Measurements from ENCODE around the gene E2F2.

Gene E2F2

DNA sequence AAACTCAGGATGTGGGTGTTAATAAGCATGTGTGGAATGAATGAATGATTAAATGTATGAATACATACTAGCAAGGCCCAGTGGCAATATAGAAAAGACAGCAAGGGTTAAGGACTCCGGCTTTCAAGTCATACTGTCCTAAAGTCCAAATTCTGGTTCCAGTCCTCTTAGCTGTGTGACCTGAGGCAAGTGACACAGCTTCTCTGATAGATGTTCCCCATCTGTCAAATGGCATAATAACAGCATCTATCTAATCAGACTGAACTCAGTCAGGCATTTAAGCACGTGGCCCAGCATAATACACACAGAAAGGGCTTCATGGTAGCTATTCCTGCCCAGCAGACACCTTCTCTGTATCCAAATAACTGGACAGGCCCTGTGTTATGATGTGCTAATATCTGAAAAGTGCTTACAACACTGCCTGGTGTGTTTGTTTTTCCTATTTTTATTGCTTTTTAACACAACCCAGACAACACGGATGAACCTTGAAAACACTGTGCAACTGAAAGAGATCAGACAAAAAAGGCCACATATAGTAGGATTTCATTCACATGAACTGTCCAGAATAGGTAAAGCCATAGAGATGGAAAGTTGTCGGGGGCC, 59.5 kb downstream of the E2F2 start:
- Histone ChIP-seq H3K36me3 (no peaks in the 10 kb centered on the region), H3K27me3 (ENCODE audit: insufficient read depth, low read depth, severe bottlenecking) (no peaks in the 10 kb centered on the region), H3K9me3 (ENCODE audit: severe bottlenecking) (no peaks in the 10 kb centered on the region), H3K27ac (no peak overlapping the region), H3K4me3 (ENCODE audit: low read depth, low read length) (no peak overlapping the region)
- TF ChIP-seq, protein P1, sequence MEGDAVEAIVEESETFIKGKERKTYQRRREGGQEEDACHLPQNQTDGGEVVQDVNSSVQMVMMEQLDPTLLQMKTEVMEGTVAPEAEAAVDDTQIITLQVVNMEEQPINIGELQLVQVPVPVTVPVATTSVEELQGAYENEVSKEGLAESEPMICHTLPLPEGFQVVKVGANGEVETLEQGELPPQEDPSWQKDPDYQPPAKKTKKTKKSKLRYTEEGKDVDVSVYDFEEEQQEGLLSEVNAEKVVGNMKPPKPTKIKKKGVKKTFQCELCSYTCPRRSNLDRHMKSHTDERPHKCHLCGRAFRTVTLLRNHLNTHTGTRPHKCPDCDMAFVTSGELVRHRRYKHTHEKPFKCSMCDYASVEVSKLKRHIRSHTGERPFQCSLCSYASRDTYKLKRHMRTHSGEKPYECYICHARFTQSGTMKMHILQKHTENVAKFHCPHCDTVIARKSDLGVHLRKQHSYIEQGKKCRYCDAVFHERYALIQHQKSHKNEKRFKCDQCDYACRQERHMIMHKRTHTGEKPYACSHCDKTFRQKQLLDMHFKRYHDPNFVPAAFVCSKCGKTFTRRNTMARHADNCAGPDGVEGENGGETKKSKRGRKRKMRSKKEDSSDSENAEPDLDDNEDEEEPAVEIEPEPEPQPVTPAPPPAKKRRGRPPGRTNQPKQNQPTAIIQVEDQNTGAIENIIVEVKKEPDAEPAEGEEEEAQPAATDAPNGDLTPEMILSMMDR (IDR thresholded peaks at IDR 0.05; ENCODE audit: low read depth, low read length), result no peak
- DNase-seq, result no peak

DNA sequence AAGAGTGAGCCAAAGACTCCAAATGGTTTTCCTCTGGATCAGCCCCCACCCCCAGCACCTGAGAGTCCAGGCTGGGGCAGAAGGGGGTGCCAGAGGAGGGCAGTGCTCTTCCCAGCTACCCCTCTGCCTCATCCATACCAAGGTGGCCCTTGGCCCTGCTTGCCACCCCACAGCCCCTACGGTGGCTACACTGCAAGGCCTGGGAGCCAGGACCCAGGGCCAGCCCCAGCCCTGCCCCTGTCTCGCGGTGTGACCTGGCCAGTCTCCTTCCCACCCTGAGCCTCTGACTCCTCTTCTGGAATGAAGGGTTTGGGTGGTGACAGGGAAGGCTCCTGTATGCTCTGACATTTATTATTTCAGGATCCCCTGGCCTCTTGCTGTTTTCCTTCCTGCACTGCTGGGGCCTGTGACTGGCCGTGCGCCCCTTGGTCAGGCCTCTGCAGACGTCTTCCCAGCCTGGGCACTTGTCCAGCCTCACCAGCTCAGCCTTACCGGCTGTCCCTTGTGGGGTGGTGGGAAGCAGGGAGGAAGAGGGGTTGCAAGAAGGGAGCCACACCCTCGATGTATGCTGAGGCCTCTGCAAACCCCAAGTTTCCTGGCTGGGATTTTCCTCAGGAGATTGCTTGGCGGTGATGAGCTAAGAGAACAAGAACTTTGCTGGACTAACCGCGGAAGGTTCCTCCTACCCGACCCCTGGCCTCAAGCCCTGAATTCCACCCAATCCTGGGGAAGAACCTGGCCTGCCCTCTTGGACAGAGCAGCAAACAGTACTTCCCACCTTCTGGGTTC, 60.6 kb downstream of the E2F2 start:
- Histone ChIP-seq H3K27ac (no peak overlapping the region), H3K36me3 (no peaks in the 10 kb centered on the region), H3K27me3 (ENCODE audit: insufficient read depth, low read depth, severe bottlenecking) (no peaks in the 10 kb centered on the region), H3K9me3 (ENCODE audit: severe bottlenecking) (no peaks in the 10 kb centered on the region), H3K4me3 (ENCODE audit: low read depth, low read length) (no peak overlapping the region)
- TF ChIP-seq, protein P1 (IDR thresholded peaks at IDR 0.05; ENCODE audit: low read depth, low read length), result no peak
- DNase-seq, result no peak

DNA sequence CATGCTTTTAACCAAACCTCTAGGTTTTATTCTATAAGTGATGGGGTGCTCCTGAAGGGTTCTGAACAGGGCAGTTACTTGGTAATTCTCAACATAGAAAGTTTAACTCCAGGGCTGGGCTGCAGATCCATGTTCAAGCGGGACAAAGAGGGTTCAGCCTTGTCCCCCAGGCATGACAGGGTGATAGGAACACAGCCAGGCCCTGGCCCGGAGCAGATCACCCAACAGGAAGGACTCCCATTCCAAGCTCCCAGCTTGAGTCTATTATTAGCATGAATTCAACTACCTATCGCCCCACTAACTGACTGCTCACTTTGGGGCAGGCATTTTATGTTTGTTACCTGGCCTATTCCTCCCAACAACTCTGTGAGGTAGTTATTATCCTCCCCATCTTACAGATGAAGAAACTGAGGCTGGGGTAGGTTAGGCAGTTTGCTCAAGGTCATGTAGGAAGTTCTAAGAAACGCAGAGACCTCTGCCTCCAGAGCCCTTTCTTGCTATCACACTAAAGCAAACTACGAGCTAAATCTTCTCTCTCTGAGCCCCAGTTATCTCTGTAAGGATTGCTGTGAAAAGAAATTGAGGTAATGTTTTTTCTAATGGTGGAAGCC, 61.6 kb downstream of the E2F2 start:
- Histone ChIP-seq H3K27me3 (ENCODE audit: insufficient read depth, low read depth, severe bottlenecking) (no peaks in the 10 kb centered on the region), H3K36me3 (no peaks in the 10 kb centered on the region), H3K27ac (no peak overlapping the region), H3K9me3 (ENCODE audit: severe bottlenecking) (no peaks in the 10 kb centered on the region), H3K4me3 (ENCODE audit: low read depth, low read length) (no peak overlapping the region)
- TF ChIP-seq, protein P1 (IDR thresholded peaks at IDR 0.05; ENCODE audit: low read depth, low read length), result no peak
- DNase-seq, result no peak

DNA sequence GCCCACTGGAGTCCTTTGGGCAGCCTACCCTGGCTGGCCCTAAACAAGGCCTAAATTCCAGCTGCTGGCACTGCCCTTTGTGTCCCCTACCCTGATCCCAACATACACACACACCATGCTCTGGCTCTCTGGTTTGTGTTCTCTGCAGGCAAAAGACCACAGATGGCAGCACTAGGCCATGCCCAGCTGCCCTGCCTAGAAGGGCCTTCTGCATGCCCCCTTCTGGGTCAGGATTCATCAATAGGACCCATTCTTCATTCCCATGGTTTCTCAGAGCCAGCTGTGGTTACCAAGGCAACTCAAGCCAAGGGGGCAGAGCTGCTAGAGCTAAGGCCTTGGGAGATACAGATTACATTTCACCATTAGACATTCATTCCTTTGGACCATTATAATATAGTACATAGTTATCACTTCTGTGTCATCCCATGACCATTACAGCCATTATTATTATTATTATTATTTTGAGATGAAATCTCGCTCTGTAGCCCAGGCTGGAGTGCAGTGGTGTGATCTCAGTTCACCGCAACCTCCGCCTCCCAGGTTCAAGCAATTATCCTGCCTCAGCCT, 64.5 kb downstream of the E2F2 start:
- TF ChIP-seq, protein P1 (IDR thresholded peaks at IDR 0.05; ENCODE audit: low read depth, low read length), result no peak
- no peak for DNase-seq
- Histone ChIP-seq H3K27me3 (ENCODE audit: insufficient read depth, low read depth, severe bottlenecking) (no peaks in the 10 kb centered on the region), H3K9me3 (ENCODE audit: severe bottlenecking) (no peaks in the 10 kb centered on the region), H3K27ac (no peak overlapping the region), H3K4me3 (ENCODE audit: low read depth, low read length) (no peak overlapping the region), H3K36me3 (no peaks in the 10 kb centered on the region)

DNA sequence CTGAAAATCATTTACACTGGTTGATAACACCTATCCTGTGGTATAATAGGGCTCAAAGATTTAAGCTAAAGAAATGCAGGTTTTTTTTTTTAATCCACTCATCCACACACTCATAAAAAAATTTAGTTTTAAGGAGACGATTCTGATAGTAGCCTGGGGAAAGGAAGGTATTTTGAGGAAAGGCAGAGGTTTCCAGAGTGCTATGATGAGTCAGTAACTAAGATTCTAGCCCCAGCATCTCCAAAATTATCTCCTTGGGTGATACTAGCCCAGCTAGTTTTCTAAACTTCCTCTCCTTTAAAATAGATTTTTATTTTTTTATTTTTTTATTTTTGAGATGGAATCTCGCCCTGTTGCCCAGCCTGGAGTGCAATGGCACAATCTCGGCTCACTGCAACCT, 67.7 kb downstream of the E2F2 start:
- Histone ChIP-seq H3K36me3 (no peaks in the 10 kb centered on the region), H3K27ac (no peak overlapping the region), H3K4me3 (ENCODE audit: low read depth, low read length) (no peak overlapping the region), H3K9me3 (ENCODE audit: severe bottlenecking) (no peaks in the 10 kb centered on the region), H3K27me3 (ENCODE audit: insufficient read depth, low read depth, severe bottlenecking) (no peaks in the 10 kb centered on the region)
- TF ChIP-seq, protein P1 (IDR thresholded peaks at IDR 0.05; ENCODE audit: low read depth, low read length), result no peak
- no peak for DNase-seq
